SIG-M5 treated with dmso at 0.1 percent for 504 hours (cell line): ENCODE results near the gene RNPEP.
A peak's percentile ranks its signal among the peaks of the same experiment; 100 is the strongest.
"Not testable (repeated sequence)": the region's sequence is repeated elsewhere in the genome, so short reads cannot be mapped to it uniquely, and the experiment has no call there.

Source experiments
- DNase-seq: peaks from one replicate; lab custom pipeline; 2025; ENCODE audit not compliant: unreplicated experiment; lab: John Stamatoyannopoulos, UW

Gene RNPEP

GRCh38 chr1:202009326-202010179 is 27.1 kb downstream of the RNPEP start:
- DNase-seq, result peak; percentile 67

GRCh38 chr1:202010180-202011015 is 27.9 kb downstream of the RNPEP start, which contains the start of gene ELF3:
Gene ELF3, plus strand, starts transcription at chr1:202010587. Its CDS starts 550 bp downstream, at chr1:202011137.
- DNase-seq, result peak; percentile 56

GRCh38 chr1:202011994-202012393 is 29.5 kb downstream of the RNPEP start:
- DNase-seq, result no peak

- DNase-seq, result no peak
These were observed 30.4 kb downstream of the RNPEP start for GRCh38 chr1:202012544-202013478.

- DNase-seq, result no peak
These were observed 31.2 kb downstream of the RNPEP start for GRCh38 chr1:202013603-202014002.

- DNase-seq, result no peak
These were observed 31.6 kb downstream of the RNPEP start for GRCh38 chr1:202014060-202014459.

- DNase-seq, result no peak
These were observed 32.6 kb downstream of the RNPEP start for GRCh38 chr1:202014915-202015661.

GRCh38 chr1:202015662-202015937 is 33.2 kb downstream of the RNPEP start:
- no peak for DNase-seq

- DNase-seq, result no peak
These were observed 33.8 kb downstream of the RNPEP start for GRCh38 chr1:202016022-202016810.

- DNase-seq, result no peak
These were observed 34.6 kb downstream of the RNPEP start for GRCh38 chr1:202016811-202017748.

- DNase-seq, result no peak
These were observed 35.5 kb downstream of the RNPEP start for GRCh38 chr1:202017749-202018467.

- peak; percentile 87 for DNase-seq
These were observed 36.2 kb downstream of the RNPEP start for GRCh38 chr1:202018468-202019234.

- not testable (repeated sequence) for DNase-seq
These were observed 36.7 kb downstream of the RNPEP start for GRCh38 chr1:202019235-202019558.

GRCh38 chr1:202023001-202023433 is 40.6 kb downstream of the RNPEP start:
- DNase-seq, result peak; percentile 75

GRCh38 chr1:202029171-202029665 is 46.8 kb downstream of the RNPEP start:
- DNase-seq, result no peak

GRCh38 chr1:202029727-202030126 is 47.3 kb downstream of the RNPEP start:
- no peak for DNase-seq

- no peak for DNase-seq
These were observed 49.3 kb downstream of the RNPEP start for GRCh38 chr1:202031796-202032195.
